ENCODE measurements around the gene EIF5A. TPM values are rescaled to one million over a fixed set of nuclear protein-coding genes. Genes with fewer than 3 reads are reported as not detected.

EIF5A gene
- total and polyA plus RNA-seq, 4 donors: 179 to 506 (median 302) TPM

- Histone ChIP-seq H3K9ac (ENCODE audit: low read depth in 1 of 2, low read length in 2 of 2) (no peak overlapping the region), H3K27me3 (ENCODE audit: control insufficient read depth in 4 of 4, insufficient read depth in 4 of 4, low read length in 3 of 4) (no peaks in the 10 kb centered on the region), H3K36me3 (ENCODE audit: control insufficient read depth in 4 of 4, insufficient read depth in 3 of 4, low read depth in 1 of 4, low read length in 3 of 4) (no peaks in the 10 kb centered on the region), H3K4me3 (ENCODE audit: low read depth in 1 of 3, low read length in 3 of 3) (peak overlapping the region in 1 of 3 donors; percentile 25), H3K27ac (ENCODE audit: low read depth in 1 of 2, low read length in 2 of 2) (no peak overlapping the region), H3K4me1 (ENCODE audit: control insufficient read depth in 4 of 4, insufficient read depth in 4 of 4, low read length in 3 of 4) (peaks cover 11 to 28% (median 17%) of the 10 kb centered on the region in 4 donors), H3K9me3 (ENCODE audit: control insufficient read depth in 4 of 4, low read length in 3 of 4) (no peaks in the 10 kb centered on the region)
- DNase-seq (ENCODE audit: low spot score): peak; percentile 46
- TF ChIP-seq RXRA (IDR thresholded peaks at IDR 0.05) (peak; percentile 8 to 45), SP1 (IDR thresholded peaks at IDR 0.05) (no peak)
- WGBS: 16% methylated on average over 75 of the region's 75 CpGs
Observed at GRCh38 chr17:7293816-7294613, 13.4 kb upstream of the EIF5A start.

- no peak for TF ChIP-seq MAX (IDR thresholded peaks at IDR 0.05)
- TF ChIP-seq HNF4A (conservative IDR thresholded peaks at IDR 0.05): peak in 1 of 2 donors; percentile 7
- peak; percentile 12 for TF ChIP-seq SP1 (IDR thresholded peaks at IDR 0.05)
- no peaks in the 10 kb centered on the region for H3K36me3 ChIP-seq (ENCODE audit: control insufficient read depth in 4 of 4, insufficient read depth in 3 of 4, low read depth in 1 of 4, low read length in 3 of 4)
- WGBS: 3% methylated on average over 57 of the region's 57 CpGs
- H3K27me3 ChIP-seq (ENCODE audit: control insufficient read depth in 4 of 4, insufficient read depth in 4 of 4, low read length in 3 of 4): no peaks in the 10 kb centered on the region
- H3K4me3 ChIP-seq (ENCODE audit: low read depth in 1 of 3, low read length in 3 of 3): peak within 1 kb of the TSS in 2 of 3 donors; percentile 22 to 25
- DNase-seq (ENCODE audit: low spot score): peak; percentile 72
- H3K9ac ChIP-seq (ENCODE audit: low read depth in 1 of 2, low read length in 2 of 2): no peak within 1 kb of the TSS
- no peak within 1 kb of the TSS for H3K27ac ChIP-seq (ENCODE audit: low read depth in 1 of 2, low read length in 2 of 2)
- peaks cover 11 to 28% (median 17%) of the 10 kb centered on the region in 4 donors for H3K4me1 ChIP-seq (ENCODE audit: control insufficient read depth in 4 of 4, insufficient read depth in 4 of 4, low read length in 3 of 4)
- H3K9me3 ChIP-seq (ENCODE audit: control insufficient read depth in 4 of 4, low read length in 3 of 4): no peaks in the 10 kb centered on the region
Observed at GRCh38 chr17:7294614-7295153, 12.7 kb upstream of the EIF5A start, which contains the start of gene YBX2. TSS of gene YBX2 (minus strand) at chr17:7294639. CDS start at chr17:7294500, 139 bp downstream.

GRCh38 chr17:7295230-7296180, 11.9 kb upstream of the EIF5A start:
- H3K27me3 ChIP-seq (ENCODE audit: control insufficient read depth in 4 of 4, insufficient read depth in 4 of 4, low read length in 3 of 4): no peaks in the 10 kb centered on the region

More at GRCh38 chr17:7295230-7296180, 11.9 kb upstream of the EIF5A start:
- TF ChIP-seq FOXA1 (IDR thresholded peaks at IDR 0.05): no peak
- no peak for TF ChIP-seq RAD21 (IDR thresholded peaks at IDR 0.05)
- TF ChIP-seq TAF1 (conservative IDR thresholded peaks at IDR 0.05): no peak
- no peak for TF ChIP-seq HNF4A (conservative IDR thresholded peaks at IDR 0.05)
- no peak for TF ChIP-seq RXRA (IDR thresholded peaks at IDR 0.05)
- no peak for TF ChIP-seq FOXA2 (IDR thresholded peaks at IDR 0.05)
- no peak for TF ChIP-seq CTCF (IDR thresholded peaks at IDR 0.05; ENCODE audit: low read depth, low read length, missing input control)
- TF ChIP-seq EGR1 (IDR thresholded peaks at IDR 0.05; ENCODE audit: low read depth in 2 of 2): no peak
- H3K4me1 ChIP-seq (ENCODE audit: control insufficient read depth in 4 of 4, insufficient read depth in 4 of 4, low read length in 3 of 4): peaks cover 11 to 28% (median 17%) of the 10 kb centered on the region in 4 donors
- WGBS: 64% methylated on average over 42 of the region's 42 CpGs
- no peaks in the 10 kb centered on the region for H3K9me3 ChIP-seq (ENCODE audit: control insufficient read depth in 4 of 4, low read length in 3 of 4)
- no peaks in the 10 kb centered on the region for H3K36me3 ChIP-seq (ENCODE audit: control insufficient read depth in 4 of 4, insufficient read depth in 3 of 4, low read depth in 1 of 4, low read length in 3 of 4)
- peak overlapping the region in 1 of 3 donors; percentile 25 for H3K4me3 ChIP-seq (ENCODE audit: low read depth in 1 of 3, low read length in 3 of 3)
- peak; percentile 34 for DNase-seq (ENCODE audit: low spot score)
- no peak overlapping the region for H3K27ac ChIP-seq (ENCODE audit: low read depth in 1 of 2, low read length in 2 of 2)
- H3K9ac ChIP-seq (ENCODE audit: low read depth in 1 of 2, low read length in 2 of 2): no peak overlapping the region
